ENCODE data around the gene SRPK2. TPM values are rescaled to one million over a fixed set of nuclear protein-coding genes. Genes with fewer than 3 reads are reported as not detected.

SRPK2 gene
- total RNA-seq, 1 experiment from 2014 or later, result 58.2 TPM

DNA sequence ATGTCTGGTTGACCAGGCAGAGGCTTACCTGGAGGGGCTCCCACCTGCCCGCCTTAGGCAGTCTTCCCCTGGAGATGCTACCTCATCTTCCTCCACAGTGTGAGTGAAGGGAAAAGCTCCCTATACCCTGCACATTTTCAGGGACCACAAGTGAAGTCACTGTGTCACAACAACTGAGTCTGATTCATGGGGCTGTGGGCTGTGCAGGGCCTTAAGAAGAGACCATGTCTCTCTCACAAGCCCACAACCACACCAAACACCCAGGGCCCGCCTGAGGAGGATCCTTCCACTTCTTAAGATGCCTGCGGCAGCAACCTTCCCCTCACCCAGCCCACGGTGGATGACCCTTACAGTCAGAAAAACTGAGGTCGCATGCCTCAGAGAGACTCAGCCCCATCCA, 256.4 kb downstream of the SRPK2 start:
- intact Hi-C loops (cut with micrococcal nuclease; ENCODE audit: unreplicated experiment), result no loop called here
- BruUV-seq (replicated peaks), result no TSS peak
- ATAC-seq (peak; percentile 20; the same call in 1 of the 2 replicates), DNase-seq (ENCODE audit: low read depth, low spot score) (no peak)
- H3K27me3 ChIP-seq (ENCODE audit: control insufficient read depth, insufficient read depth, low read length), result no peaks in the 10 kb centered on the region
- ChIA-PET CTCF (no interaction called here), POLR2A (no interaction called here)
- no peaks in the 10 kb centered on the region for H3K9me3 ChIP-seq (ENCODE audit: control insufficient read depth, insufficient read depth, low read depth, low read length)
- no peaks in the 10 kb centered on the region for H3K4me1 ChIP-seq (ENCODE audit: control insufficient read depth, insufficient read depth, low read length)
- in situ Hi-C loops (cut with HindIII; ENCODE audit: low pct_unique_long_range_greater_than_20kb, low sequenced_read_pairs), result no loop called here
- no peak for TF ChIP-seq POLR2AphosphoS5 (IDR thresholded peaks at IDR 0.05; ENCODE audit: low read depth, low read length)
- TF ChIP-seq, protein P1, sequence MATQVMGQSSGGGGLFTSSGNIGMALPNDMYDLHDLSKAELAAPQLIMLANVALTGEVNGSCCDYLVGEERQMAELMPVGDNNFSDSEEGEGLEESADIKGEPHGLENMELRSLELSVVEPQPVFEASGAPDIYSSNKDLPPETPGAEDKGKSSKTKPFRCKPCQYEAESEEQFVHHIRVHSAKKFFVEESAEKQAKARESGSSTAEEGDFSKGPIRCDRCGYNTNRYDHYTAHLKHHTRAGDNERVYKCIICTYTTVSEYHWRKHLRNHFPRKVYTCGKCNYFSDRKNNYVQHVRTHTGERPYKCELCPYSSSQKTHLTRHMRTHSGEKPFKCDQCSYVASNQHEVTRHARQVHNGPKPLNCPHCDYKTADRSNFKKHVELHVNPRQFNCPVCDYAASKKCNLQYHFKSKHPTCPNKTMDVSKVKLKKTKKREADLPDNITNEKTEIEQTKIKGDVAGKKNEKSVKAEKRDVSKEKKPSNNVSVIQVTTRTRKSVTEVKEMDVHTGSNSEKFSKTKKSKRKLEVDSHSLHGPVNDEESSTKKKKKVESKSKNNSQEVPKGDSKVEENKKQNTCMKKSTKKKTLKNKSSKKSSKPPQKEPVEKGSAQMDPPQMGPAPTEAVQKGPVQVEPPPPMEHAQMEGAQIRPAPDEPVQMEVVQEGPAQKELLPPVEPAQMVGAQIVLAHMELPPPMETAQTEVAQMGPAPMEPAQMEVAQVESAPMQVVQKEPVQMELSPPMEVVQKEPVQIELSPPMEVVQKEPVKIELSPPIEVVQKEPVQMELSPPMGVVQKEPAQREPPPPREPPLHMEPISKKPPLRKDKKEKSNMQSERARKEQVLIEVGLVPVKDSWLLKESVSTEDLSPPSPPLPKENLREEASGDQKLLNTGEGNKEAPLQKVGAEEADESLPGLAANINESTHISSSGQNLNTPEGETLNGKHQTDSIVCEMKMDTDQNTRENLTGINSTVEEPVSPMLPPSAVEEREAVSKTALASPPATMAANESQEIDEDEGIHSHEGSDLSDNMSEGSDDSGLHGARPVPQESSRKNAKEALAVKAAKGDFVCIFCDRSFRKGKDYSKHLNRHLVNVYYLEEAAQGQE (IDR thresholded peaks at IDR 0.05; ENCODE audit: insufficient read depth in 1 of 2, low read depth in 2 of 2, low read length in 1 of 2), result no peak
- H3K27ac ChIP-seq (ENCODE audit: low read length), result no peak overlapping the region
- no peaks in the 10 kb centered on the region; the same call in 1 of the 2 replicates for H3K36me3 ChIP-seq (ENCODE audit: control insufficient read depth, insufficient read depth, low read length)
- no peak overlapping the region for H3K4me3 ChIP-seq (ENCODE audit: low read depth in 2 of 2, low read length in 2 of 2)

DNA sequence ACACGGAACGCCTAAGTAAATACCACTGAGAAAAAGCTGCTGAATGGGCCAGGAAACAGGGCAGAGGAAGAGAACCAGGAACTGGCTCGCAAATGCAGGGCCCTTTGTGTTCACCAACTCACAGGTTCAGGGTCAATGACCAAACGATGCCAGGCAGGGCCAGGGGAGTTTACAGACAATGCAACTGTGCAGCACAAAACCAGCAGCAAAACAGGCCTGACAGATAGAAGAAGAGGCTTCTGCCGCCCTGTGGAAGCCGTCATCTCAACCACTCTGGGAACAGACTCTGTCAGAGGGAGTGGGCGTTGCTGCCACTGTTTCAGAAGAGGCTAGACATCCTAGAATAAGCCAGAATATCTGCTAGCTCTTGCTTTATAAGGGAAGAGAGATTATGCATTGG, 256.8 kb downstream of the SRPK2 start:
- no peaks in the 10 kb centered on the region; the same call in 1 of the 2 replicates for H3K36me3 ChIP-seq (ENCODE audit: control insufficient read depth, insufficient read depth, low read length)
- no peaks in the 10 kb centered on the region for H3K27me3 ChIP-seq (ENCODE audit: control insufficient read depth, insufficient read depth, low read length)
- no TSS peak for BruUV-seq (replicated peaks)
- ATAC-seq, result no peak
- in situ Hi-C loops (cut with HindIII; ENCODE audit: low pct_unique_long_range_greater_than_20kb, low sequenced_read_pairs) (no loop called here), intact Hi-C loops (cut with micrococcal nuclease; ENCODE audit: unreplicated experiment) (no loop called here)
- ChIA-PET CTCF (no interaction called here), POLR2A (no interaction called here)
- H3K27ac ChIP-seq (ENCODE audit: low read length), result no peak overlapping the region
- no peaks in the 10 kb centered on the region for H3K9me3 ChIP-seq (ENCODE audit: control insufficient read depth, insufficient read depth, low read depth, low read length)
- no peak overlapping the region for H3K4me3 ChIP-seq (ENCODE audit: low read depth in 2 of 2, low read length in 2 of 2)
- DNase-seq (ENCODE audit: low read depth, low spot score), result no peak
- TF ChIP-seq, protein P1 (IDR thresholded peaks at IDR 0.05; ENCODE audit: insufficient read depth in 1 of 2, low read depth in 2 of 2, low read length in 1 of 2), result no peak
- TF ChIP-seq POLR2AphosphoS5 (IDR thresholded peaks at IDR 0.05; ENCODE audit: low read depth, low read length), result no peak
- TF ChIP-seq, protein P2, sequence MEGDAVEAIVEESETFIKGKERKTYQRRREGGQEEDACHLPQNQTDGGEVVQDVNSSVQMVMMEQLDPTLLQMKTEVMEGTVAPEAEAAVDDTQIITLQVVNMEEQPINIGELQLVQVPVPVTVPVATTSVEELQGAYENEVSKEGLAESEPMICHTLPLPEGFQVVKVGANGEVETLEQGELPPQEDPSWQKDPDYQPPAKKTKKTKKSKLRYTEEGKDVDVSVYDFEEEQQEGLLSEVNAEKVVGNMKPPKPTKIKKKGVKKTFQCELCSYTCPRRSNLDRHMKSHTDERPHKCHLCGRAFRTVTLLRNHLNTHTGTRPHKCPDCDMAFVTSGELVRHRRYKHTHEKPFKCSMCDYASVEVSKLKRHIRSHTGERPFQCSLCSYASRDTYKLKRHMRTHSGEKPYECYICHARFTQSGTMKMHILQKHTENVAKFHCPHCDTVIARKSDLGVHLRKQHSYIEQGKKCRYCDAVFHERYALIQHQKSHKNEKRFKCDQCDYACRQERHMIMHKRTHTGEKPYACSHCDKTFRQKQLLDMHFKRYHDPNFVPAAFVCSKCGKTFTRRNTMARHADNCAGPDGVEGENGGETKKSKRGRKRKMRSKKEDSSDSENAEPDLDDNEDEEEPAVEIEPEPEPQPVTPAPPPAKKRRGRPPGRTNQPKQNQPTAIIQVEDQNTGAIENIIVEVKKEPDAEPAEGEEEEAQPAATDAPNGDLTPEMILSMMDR (IDR thresholded peaks at IDR 0.05), result no peak
- no peak for TF ChIP-seq SIN3A (IDR thresholded peaks at IDR 0.05; ENCODE audit: borderline replicate concordance, insufficient read depth, low read depth, low read length)
- no peak for TF ChIP-seq TCF7L2 (IDR thresholded peaks at IDR 0.05; ENCODE audit: low read depth, low read length)
- no peaks in the 10 kb centered on the region for H3K4me1 ChIP-seq (ENCODE audit: control insufficient read depth, insufficient read depth, low read length)
